A549 (cell line): ENCODE results near the gene NMNAT2.

Experiments
- CBX8 ChIP-seq: fragments of 200-600 bp; sonication (generic); IDR thresholded peaks from 2 replicates; pipeline ENCODE4 v1.6.1; 2016
- CTCF ChIP-seq: fragments of >200 bp; sonication (Bioruptor Twin); formaldehyde crosslinking; IDR thresholded peaks from 3 replicates; pipeline ENCODE4 v1.5.1; 2016
- ESRRA ChIP-seq: fragments of 150-350 bp; IDR thresholded peaks from 2 replicates; pipeline ENCODE4 v1.6.1; 2014; ENCODE audit warnings: mild to moderate bottlenecking, low read length, borderline replicate concordance
- GATA3 ChIP-seq: IDR thresholded peaks from 2 replicates; pipeline ENCODE4 v1.6.1; 2012; ENCODE audit warnings: borderline replicate concordance
- HOXA7 ChIP-seq: fragments of 250-450 bp; sonication (Bioruptor Pico); IDR thresholded peaks from 2 replicates; pipeline ENCODE4 v1.5.0; 2020; ENCODE audit warnings: mild to moderate bottlenecking, moderate library complexity
- MAX ChIP-seq: IDR thresholded peaks from 2 replicates; pipeline ENCODE4 v1.6.1; 2012
- NFE2L2 ChIP-seq: fragments of 150-350 bp; conservative IDR thresholded peaks from 2 replicates; pipeline ENCODE4 v1.6.1; 2014; ENCODE audit warnings: low read length
- POLR2AphosphoS2 ChIP-seq: conservative IDR thresholded peaks from 2 replicates; pipeline ENCODE4 v1.6.1; 2012; ENCODE audit warnings: low read length, improper control_type of control experiment, inconsistent platforms
- RARB ChIP-seq: fragments of 250-450 bp; sonication (Bioruptor Pico); IDR thresholded peaks from 2 replicates; pipeline ENCODE4 v1.8.0; 2021; ENCODE audit warnings: mild to moderate bottlenecking, moderate library complexity
- RFX5 ChIP-seq: fragments of 450-650 bp; IDR thresholded peaks from 2 replicates; pipeline ENCODE4 v1.7.1; 2014; ENCODE audit warnings: antibody characterized with exemption, mild to moderate bottlenecking, moderate library complexity
- SMC3 ChIP-seq: fragments of >200 bp; sonication (Bioruptor Twin); formaldehyde crosslinking; IDR thresholded peaks from 3 replicates; pipeline ENCODE4 v1.6.1; 2018; ENCODE audit warnings: inconsistent platforms

DNA sequence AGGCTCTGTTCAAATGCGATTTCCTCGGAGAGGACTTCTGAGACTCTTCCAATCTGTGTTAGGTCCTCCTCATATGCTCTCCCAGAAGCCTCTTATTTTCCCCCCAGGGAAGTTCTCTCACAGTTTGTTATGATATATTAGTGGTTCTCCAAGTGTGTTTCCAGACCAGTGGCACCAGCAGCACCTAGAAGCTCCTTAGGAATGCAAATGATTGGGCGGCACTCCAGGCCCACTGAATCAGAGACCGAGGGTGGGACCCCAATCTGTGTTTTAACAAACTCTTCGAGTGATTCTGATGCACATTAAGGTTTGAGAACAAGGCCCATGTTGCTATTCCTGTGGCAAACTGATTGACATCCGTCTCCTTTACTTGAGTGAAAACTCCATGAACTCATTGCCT lies 63.0 kb downstream of the NMNAT2 start:
- TF ChIP-seq RARB (no peak), NFE2L2 (no peak), RFX5 (no peak), CTCF (no peak), ESRRA (no peak), GATA3 (no peak), POLR2AphosphoS2 (no peak), CBX8 (no peak), MAX (no peak), SMC3 (no peak), HOXA7 (no peak)
